GM21367 (cell line): ENCODE measurements around the gene PPIE.

ENCODE experiments used
- ATAC-seq: cut with Tn5 transposase; IDR thresholded peaks from one replicate; pipeline ENCODE4 v1.9.1; 2021; ENCODE audit not compliant: unreplicated experiment

Gene PPIE

GRCh38 chr1:39800471-39800835, 61.8 kb downstream of the PPIE start:
- ATAC-seq = no peak

GRCh38 chr1:39802496-39803260, 64.0 kb downstream of the PPIE start:
- ATAC-seq = no peak

GRCh38 chr1:39805385-39805784, 66.7 kb downstream of the PPIE start:
- ATAC-seq = no peak

- no peak for ATAC-seq
Observed at GRCh38 chr1:39808784-39809517, 70.3 kb downstream of the PPIE start.

GRCh38 chr1:39812913-39813312, 74.2 kb downstream of the PPIE start:
- no peak for ATAC-seq
